ENCODE measurements around the gene PCYT1A. TPM values are rescaled to one million over a fixed set of nuclear protein-coding genes. Genes with fewer than 3 reads are reported as not detected.
"Not testable (repeated sequence)": the region's sequence is repeated elsewhere in the genome, so short reads cannot be mapped to it uniquely, and the experiment has no call there.

Gene PCYT1A
- total RNA-seq, 2 experiments from 2014 or later: 53.2 to 57.3 TPM

DNA sequence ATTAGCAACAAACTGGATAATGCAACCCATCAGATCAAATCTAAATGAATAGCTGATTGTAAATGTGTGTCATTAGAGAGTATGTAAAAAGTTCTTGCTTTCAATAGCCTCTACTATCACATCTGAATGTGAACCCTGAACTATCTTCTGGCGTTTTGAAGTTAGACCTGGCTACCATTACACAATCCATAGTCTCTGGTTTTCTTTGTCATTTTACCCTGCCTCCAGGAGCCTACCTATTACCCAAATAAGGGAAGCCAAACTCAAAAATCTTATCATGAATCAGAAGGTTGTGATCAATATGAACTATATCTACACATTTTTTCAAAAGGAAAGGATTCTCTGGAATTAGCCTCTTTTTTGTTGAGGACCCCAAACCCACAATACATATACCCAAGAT, 31.8 kb downstream of the PCYT1A start:
- H3K36me3 Mint-ChIP-seq (ENCODE audit: low read depth): peaks cover 21% of the 10 kb centered on the region

DNA sequence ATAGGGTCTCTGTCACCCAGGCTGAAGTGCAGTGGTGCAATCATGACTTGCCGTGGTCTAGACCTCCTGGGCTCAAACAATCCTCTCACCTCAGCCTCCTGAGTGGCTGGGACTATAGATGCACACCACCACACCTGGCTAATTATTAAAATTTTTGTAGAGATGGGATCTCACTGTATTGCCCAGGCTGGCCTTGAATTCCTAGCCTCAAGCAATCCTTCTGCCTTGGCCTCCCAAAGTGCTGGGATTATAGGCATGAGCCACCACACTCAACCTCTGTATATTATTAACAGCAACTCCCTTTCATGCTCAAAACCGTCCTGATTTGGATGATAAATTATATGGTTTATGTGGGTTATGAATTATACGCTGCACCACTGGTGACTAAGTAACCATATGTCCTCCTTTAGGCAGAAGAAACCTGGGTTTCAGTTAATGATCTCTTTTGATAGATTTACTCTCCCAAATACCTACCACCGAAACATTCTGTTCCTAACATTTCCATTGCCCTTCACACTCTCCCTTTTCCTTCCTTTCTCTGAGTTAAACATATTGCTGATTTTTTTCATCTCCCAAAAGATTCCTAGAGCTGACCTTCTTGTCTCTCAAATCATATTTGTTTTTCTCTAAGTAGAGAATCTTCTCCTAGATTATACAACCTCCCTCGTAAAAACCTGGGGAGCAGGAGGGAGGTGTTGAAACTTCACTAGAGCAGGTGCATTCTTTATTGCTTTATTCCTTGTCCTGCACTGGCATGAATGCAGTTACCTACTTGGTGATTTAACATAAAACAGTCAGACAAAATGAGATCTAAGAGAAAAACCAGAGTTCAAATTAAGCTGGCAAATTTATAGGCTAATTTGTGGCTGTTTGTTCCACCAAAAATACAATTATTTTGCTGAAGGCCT, 32.9 kb downstream of the PCYT1A start:
- DNase-seq (no peak), ATAC-seq (no peak)
- Mint-ChIP-seq H3K4me3 (no peak overlapping the region), H3K27me3 (ENCODE audit: low read depth) (no peaks in the 10 kb centered on the region), H3K36me3 (ENCODE audit: low read depth) (peaks cover 20% of the 10 kb centered on the region), H3K27ac (no peak overlapping the region), H3K9me3 (ENCODE audit: insufficient read depth) (no peaks in the 10 kb centered on the region), H3K4me1 (ENCODE audit: low read depth) (peaks cover 4% of the 10 kb centered on the region)
- ChIA-PET CTCF (interaction anchor here (0.6 to 3.2 kb wide), 16 partner anchors 8 to 324 kb away, joined by 3 to 22 read pairs (median 4); partner anchors contain the start of gene DYNLT2B), POLR2A (no interaction called here)

More for the DNA sequence above, 31.8 kb downstream of the PCYT1A start:
- DNase-seq (no peak), ATAC-seq (no peak)
- H3K4me3 Mint-ChIP-seq: no peak overlapping the region
- peaks cover 4% of the 10 kb centered on the region for H3K4me1 Mint-ChIP-seq (ENCODE audit: low read depth)
- POLR2A ChIA-PET: interaction anchor here (0.7 kb wide), 1 partner anchor 385 kb away, joined by 3 read pairs; no protein-coding TSS in a partner anchor
- no peak overlapping the region for H3K27ac Mint-ChIP-seq
- CTCF ChIA-PET: interaction anchor here (0.8 to 3.2 kb wide), 6 partner anchors 25 to 323 kb away, joined by 3 to 22 read pairs (median 4); no protein-coding TSS in a partner anchor
- H3K27me3 Mint-ChIP-seq (ENCODE audit: low read depth): no peaks in the 10 kb centered on the region
- H3K9me3 Mint-ChIP-seq (ENCODE audit: insufficient read depth): no peaks in the 10 kb centered on the region

DNA sequence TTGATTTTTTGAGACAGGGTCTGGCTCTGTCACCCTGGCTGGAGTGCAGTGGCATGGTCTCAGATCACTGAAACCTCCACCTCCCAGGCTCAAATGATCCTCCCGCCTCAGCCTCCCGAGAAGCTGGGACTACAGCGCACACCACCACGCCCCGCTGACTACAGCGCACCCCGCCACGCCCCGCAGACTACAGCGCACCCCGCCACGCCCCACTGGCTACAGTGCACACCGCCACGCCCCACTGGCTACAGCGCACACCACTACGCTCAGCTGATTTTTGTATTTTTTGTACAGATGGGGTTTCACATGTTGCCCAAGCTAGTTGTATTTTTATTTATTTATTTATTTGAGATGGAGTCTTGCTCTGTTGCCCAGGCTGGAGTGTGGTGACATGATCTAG, 35.6 kb downstream of the PCYT1A start:
- no peaks in the 10 kb centered on the region for H3K9me3 Mint-ChIP-seq (ENCODE audit: insufficient read depth)
- no peak overlapping the region for H3K4me3 Mint-ChIP-seq
- no peak for DNase-seq
- peaks cover 36% of the 10 kb centered on the region for H3K36me3 Mint-ChIP-seq (ENCODE audit: low read depth)
- no peak for ATAC-seq
- no peak overlapping the region for H3K27ac Mint-ChIP-seq
- ChIA-PET CTCF (interaction anchor here (1.7 kb wide), 1 partner anchor 179 kb away, joined by 7 read pairs; no protein-coding TSS in a partner anchor), POLR2A (no interaction called here)
- H3K4me1 Mint-ChIP-seq (ENCODE audit: low read depth): peaks cover 12% of the 10 kb centered on the region
- H3K27me3 Mint-ChIP-seq (ENCODE audit: low read depth): no peaks in the 10 kb centered on the region

DNA sequence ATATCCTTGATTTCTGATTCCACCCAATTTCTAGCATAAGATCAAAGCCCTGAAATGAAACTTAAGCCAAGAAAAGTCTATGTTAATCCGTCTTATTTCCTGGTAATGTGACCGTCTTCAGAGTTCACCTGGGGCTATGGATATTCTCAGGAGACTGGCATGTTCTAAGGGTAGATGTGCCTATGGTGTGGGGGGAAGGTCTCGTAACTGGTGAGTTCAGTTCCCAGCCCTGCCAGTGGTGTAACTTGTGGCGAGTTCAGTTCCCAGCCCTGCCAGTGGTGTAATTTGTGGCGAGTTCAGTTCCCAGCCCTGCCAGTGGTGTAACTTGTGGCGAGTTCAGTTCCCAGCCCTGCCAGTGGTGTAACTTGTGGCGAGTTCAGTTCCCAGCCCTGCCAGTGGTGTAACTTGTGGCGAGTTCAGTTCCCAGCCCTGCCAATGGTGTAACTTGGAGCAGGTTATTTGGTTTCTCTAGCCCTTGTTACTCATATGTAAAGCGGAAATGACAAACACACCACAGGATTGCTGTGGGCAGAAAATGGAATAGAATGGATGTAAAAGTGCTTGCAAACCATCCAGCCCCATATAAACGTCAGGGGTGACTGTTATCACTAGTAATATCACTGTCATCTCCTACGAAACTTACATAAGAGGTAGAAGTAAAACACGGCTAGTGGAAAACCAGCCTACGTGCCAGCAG, 40.8 kb downstream of the PCYT1A start:
- CTCF ChIA-PET: no interaction called here
- ATAC-seq: no peak
- no peak overlapping the region for H3K27ac Mint-ChIP-seq
- no peaks in the 10 kb centered on the region for H3K27me3 Mint-ChIP-seq (ENCODE audit: low read depth)
- H3K9me3 Mint-ChIP-seq (ENCODE audit: insufficient read depth): no peaks in the 10 kb centered on the region
- peaks cover 13% of the 10 kb centered on the region for H3K4me1 Mint-ChIP-seq (ENCODE audit: low read depth)
- H3K4me3 Mint-ChIP-seq: no peak overlapping the region
- H3K36me3 Mint-ChIP-seq (ENCODE audit: low read depth): peaks cover 49% of the 10 kb centered on the region
- DNase-seq: no peak
- POLR2A ChIA-PET: no interaction called here

DNA sequence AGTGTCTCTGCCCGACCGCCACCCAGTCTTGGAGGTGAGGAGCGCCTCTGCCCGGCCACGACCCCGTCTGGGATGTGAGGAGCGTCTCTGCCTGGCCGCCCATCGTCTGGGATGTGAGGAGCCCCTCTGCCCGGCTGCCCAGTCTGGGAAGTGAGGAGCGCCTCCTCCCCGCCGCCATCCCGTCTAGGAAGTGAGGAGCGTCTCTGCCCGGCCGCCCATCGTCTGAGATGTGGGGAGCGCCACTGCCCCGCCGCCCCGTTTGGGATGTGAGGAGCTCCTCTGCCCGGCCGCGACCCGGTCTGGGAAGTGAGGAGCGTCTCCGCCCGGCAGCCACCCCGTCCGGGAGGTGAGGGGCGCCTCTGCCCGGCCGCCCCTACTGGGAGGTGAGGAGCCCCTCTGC, 43.4 kb downstream of the PCYT1A start:
- H3K27me3 Mint-ChIP-seq (ENCODE audit: low read depth); ATAC-seq; H3K9me3 Mint-ChIP-seq (ENCODE audit: insufficient read depth); CTCF ChIA-PET; H3K4me3 Mint-ChIP-seq; POLR2A ChIA-PET; H3K27ac Mint-ChIP-seq; DNase-seq: not testable (repeated sequence)
- peaks cover 13% of the 10 kb centered on the region for H3K4me1 Mint-ChIP-seq (ENCODE audit: low read depth)
- H3K36me3 Mint-ChIP-seq (ENCODE audit: low read depth): peaks cover 55% of the 10 kb centered on the region

DNA sequence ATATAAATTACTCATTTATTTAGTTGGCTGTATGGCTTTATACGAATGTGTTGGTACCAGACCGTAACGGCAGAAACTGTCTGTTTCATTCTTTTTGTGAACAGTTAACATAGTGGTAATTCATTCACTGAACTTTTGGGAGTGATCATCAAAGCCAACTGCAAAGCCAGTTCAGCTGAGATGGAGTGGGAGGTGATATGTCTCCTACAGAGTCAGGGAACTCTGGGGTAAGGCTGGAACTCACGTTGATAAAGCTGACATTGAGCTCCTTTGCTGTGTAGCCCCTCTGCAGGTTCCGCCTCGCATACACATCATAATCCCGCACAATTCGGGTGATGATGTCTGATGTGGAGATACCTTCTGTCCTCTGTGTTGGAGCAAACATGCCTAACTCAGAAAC, 45.8 kb downstream of the PCYT1A start:
- no peak overlapping the region for H3K27ac Mint-ChIP-seq
- ATAC-seq: no peak
- H3K4me3 Mint-ChIP-seq: no peak overlapping the region
- H3K9me3 Mint-ChIP-seq (ENCODE audit: insufficient read depth): no peaks in the 10 kb centered on the region
- POLR2A ChIA-PET: no interaction called here
- no peaks in the 10 kb centered on the region for H3K27me3 Mint-ChIP-seq (ENCODE audit: low read depth)
- DNase-seq: no peak
- H3K36me3 Mint-ChIP-seq (ENCODE audit: low read depth): peaks cover 62% of the 10 kb centered on the region
- H3K4me1 Mint-ChIP-seq (ENCODE audit: low read depth): peaks cover 15% of the 10 kb centered on the region
- CTCF ChIA-PET: no interaction called here

DNA sequence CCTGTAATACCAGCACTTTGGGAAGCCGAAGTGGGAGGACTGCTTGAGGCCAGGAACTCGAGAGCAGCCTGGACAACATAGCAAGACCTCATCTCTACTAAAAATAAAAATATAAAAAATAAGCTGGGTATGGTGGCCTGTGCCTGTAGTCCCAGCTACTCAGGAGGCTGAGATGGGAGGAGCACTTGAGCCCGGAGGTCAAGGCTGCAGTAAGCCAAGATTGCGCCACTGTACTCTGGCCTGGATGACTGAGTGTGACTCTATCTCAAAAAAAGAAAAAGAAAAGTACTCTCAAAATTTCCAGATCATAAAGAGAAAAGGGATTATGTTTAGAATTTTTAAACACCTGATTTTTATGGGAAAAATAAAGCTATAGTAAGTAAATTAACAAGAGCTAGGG, 47.1 kb downstream of the PCYT1A start:
- Mint-ChIP-seq H3K9me3 (ENCODE audit: insufficient read depth) (no peaks in the 10 kb centered on the region), H3K4me1 (ENCODE audit: low read depth) (peaks cover 11% of the 10 kb centered on the region), H3K27me3 (ENCODE audit: low read depth) (no peaks in the 10 kb centered on the region), H3K4me3 (no peak overlapping the region), H3K27ac (no peak overlapping the region), H3K36me3 (ENCODE audit: low read depth) (peaks cover 59% of the 10 kb centered on the region)
- ChIA-PET CTCF (interaction anchor here (1.0 kb wide), 1 partner anchor 167 kb away, joined by 3 read pairs; no protein-coding TSS in a partner anchor), POLR2A (interaction anchor here (0.6 kb wide), 1 partner anchor 21 kb away, joined by 3 read pairs; no protein-coding TSS in a partner anchor)
- ATAC-seq (no peak), DNase-seq (no peak)

DNA sequence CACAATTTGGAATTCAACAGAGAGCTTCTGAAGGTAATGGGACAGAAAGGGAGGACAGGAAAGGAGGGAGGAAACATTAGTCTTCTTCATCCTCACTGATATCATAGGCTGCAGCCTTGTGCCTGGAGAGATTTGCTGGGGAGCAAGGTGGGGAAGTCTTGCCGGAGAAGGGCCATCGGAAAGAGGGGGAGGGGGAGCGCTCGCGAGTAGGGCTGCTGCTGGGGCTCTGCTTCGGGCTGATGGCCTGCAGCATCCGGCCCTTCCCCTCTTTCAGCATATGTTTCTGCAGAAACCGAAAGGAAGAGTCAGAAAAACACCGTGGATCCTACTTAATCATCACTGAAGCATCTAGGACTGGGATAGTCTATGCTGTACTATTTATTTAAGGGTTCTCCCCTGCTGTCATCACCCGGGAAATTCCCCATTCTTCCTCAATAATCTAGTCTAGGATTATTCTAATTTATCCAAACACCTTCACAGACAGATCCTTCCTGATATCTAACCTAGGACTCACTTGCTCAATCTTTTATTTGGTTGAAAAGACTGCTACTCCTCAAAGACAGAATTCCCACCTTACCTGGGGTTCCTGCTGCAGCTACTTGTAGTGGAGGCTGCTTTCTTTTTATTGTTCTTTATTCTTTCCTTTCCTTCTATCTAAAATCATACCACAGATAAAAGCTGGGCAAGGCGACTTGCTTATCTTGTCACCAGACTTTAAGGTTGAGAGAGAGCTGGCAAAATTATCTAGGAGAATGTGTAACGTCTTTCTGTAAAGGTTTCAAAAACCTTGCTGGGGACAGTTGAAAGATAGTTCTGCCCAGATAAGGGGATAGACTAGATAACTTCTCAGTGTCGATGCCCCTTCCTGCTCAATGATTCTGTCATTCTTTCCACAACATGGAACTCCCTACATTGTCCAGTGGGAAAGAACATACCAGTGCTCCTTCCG, 48.6 kb downstream of the PCYT1A start:
- no peaks in the 10 kb centered on the region for H3K9me3 Mint-ChIP-seq (ENCODE audit: insufficient read depth)
- H3K36me3 Mint-ChIP-seq (ENCODE audit: low read depth): peaks cover 56% of the 10 kb centered on the region
- no peak overlapping the region for H3K27ac Mint-ChIP-seq

DNA sequence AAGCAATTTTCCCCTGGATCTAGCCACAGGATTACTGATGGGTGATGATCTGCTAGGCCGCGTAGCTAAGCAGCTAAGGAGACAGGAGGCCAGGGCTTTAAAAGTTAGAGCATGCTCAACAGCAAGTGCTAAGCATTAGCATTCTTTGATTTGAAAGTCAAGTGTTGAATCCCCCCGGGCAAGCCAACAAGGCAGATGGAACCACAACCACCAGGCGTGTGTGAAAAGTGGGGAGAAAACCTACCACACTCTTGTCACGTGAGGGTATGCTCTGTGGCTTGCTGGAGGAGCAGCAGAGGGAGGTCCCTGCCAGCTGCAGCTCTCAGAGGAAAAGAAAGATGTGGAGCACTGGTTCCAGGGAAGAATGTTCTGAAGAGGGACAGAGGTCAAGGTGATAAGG, 50.3 kb downstream of the PCYT1A start:
- CTCF ChIA-PET: interaction anchor here (1.1 kb wide), 2 partner anchors 17 to 164 kb away, joined by 3 read pairs; no protein-coding TSS in a partner anchor
- Mint-ChIP-seq H3K27ac (no peak overlapping the region), H3K36me3 (ENCODE audit: low read depth) (peaks cover 48% of the 10 kb centered on the region), H3K9me3 (ENCODE audit: insufficient read depth) (no peaks in the 10 kb centered on the region), H3K27me3 (ENCODE audit: low read depth) (no peaks in the 10 kb centered on the region), H3K4me3 (no peak overlapping the region), H3K4me1 (ENCODE audit: low read depth) (peaks cover 11% of the 10 kb centered on the region)
- DNase-seq (peak; percentile 39), ATAC-seq (peak; percentile 60)
- POLR2A ChIA-PET: no interaction called here

More for the DNA sequence above, 48.6 kb downstream of the PCYT1A start:
- ATAC-seq (no peak), DNase-seq (no peak)
- Mint-ChIP-seq H3K27me3 (ENCODE audit: low read depth) (no peaks in the 10 kb centered on the region), H3K4me1 (ENCODE audit: low read depth) (peaks cover 11% of the 10 kb centered on the region), H3K4me3 (no peak overlapping the region)
- ChIA-PET POLR2A (no interaction called here), CTCF (no interaction called here)

DNA sequence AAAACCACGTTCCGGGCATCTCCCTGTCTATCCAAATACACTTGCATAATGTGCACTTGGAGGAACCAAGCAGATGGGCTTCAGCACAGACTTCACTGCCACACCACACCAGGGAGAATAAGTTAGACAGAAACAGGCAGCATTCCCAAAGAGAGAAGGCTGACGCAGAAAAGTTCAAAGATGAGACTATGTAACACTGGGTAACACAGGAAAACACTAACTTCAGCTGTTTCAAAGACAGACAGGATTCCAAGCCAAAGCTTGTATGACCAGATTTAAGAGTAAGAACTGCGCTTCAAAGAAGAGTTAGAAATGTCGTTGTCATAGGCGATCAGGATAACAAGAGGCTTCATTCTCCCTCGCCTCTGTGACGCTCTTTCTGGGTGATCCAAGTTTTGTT, 51.3 kb downstream of the PCYT1A start:
- CTCF ChIA-PET: no interaction called here
- Mint-ChIP-seq H3K4me3 (no peak overlapping the region), H3K4me1 (ENCODE audit: low read depth) (peaks cover 11% of the 10 kb centered on the region), H3K9me3 (ENCODE audit: insufficient read depth) (no peaks in the 10 kb centered on the region), H3K27ac (no peak overlapping the region), H3K36me3 (ENCODE audit: low read depth) (peaks cover 39% of the 10 kb centered on the region), H3K27me3 (ENCODE audit: low read depth) (no peaks in the 10 kb centered on the region)
- no peak for ATAC-seq
- POLR2A ChIA-PET: interaction anchor here (1.3 kb wide), 1 partner anchor 11 kb away, joined by 3 read pairs; no protein-coding TSS in a partner anchor
- no peak for DNase-seq

DNA sequence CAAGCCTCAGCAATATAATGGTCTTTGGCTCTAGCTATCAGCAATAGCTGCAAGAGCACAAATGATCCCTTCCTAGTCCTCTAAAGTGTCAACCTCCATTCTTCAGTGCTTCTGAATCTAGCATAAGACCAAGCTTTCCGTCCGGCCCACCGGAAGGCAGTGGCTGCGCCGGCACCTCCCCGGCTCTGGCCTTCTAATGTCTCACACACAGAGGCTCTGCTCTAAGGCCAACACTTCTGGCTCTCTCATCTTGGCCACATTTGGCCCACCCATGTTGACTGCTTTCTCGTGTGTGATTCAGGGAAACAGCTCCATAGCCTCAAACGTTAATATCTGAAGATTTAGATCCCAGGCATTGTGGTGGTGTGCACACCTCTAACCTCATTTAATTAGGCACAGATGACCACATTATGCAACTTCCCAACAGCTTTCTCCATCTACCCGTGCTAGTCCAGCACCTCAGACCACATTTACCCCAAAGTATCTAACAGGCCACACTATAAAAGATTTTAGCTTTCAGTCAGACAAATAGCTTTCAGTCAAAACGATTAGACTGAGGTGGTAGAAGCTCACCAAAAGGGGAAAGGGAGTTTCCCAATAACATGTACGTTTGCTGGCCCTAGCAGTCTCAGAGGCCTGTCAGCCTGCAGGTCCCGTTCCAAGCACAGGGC, 51.9 kb downstream of the PCYT1A start:
- ChIA-PET CTCF (interaction anchor here (1.0 to 1.6 kb wide), 2 partner anchors 12 to 52 kb away, joined by 3 read pairs; partner anchors contain the start of gene PCYT1A), POLR2A (interaction anchor here (0.8 to 1.3 kb wide), 2 partner anchors 10 to 332 kb away, joined by 3 read pairs; partner anchors contain the start of gene WDR53)
- Mint-ChIP-seq H3K27ac (no peak overlapping the region), H3K4me3 (no peak overlapping the region), H3K9me3 (ENCODE audit: insufficient read depth) (no peaks in the 10 kb centered on the region), H3K4me1 (ENCODE audit: low read depth) (peaks cover 11% of the 10 kb centered on the region), H3K36me3 (ENCODE audit: low read depth) (peaks cover 36% of the 10 kb centered on the region), H3K27me3 (ENCODE audit: low read depth) (no peaks in the 10 kb centered on the region)
- ATAC-seq (no peak), DNase-seq (no peak)
